NCI-H1105 treated with DMSO at 0.1 percent for 48 hours (cell line): Measurements from ENCODE around the gene CDH4.

Experiments
- DNase-seq: peaks from one replicate; lab custom pipeline; 2025; lab: John Stamatoyannopoulos, UW

CDH4 gene

GRCh38 chr20:61917474-61918145 lies 665.5 kb downstream of the CDH4 start:
- DNase-seq: no peak

- DNase-seq: no peak
Measured at GRCh38 chr20:61918548-61918947, 666.5 kb downstream of the CDH4 start.

- no peak for DNase-seq
Measured at GRCh38 chr20:61919239-61919638, 667.2 kb downstream of the CDH4 start.

- DNase-seq: no peak
Measured at GRCh38 chr20:61919675-61920365, 667.8 kb downstream of the CDH4 start.

- DNase-seq: no peak
Measured at GRCh38 chr20:61922411-61922810, 670.4 kb downstream of the CDH4 start.

GRCh38 chr20:61922936-61923335 lies 670.9 kb downstream of the CDH4 start:
- no peak for DNase-seq

GRCh38 chr20:61923371-61924166 lies 671.5 kb downstream of the CDH4 start:
- DNase-seq: no peak

GRCh38 chr20:61924211-61924857 lies 672.3 kb downstream of the CDH4 start:
- no peak for DNase-seq

GRCh38 chr20:61924858-61925554 lies 672.9 kb downstream of the CDH4 start:
- DNase-seq: no peak

- no peak for DNase-seq
Measured at GRCh38 chr20:61925555-61926252, 673.6 kb downstream of the CDH4 start.

GRCh38 chr20:61926253-61926613 lies 674.2 kb downstream of the CDH4 start:
- no peak for DNase-seq

- DNase-seq: no peak
Measured at GRCh38 chr20:61926796-61927192, 674.7 kb downstream of the CDH4 start.

- DNase-seq: no peak
Measured at GRCh38 chr20:61927193-61927825, 675.2 kb downstream of the CDH4 start.

- DNase-seq: no peak
Measured at GRCh38 chr20:61927826-61928541, 675.9 kb downstream of the CDH4 start.

- no peak for DNase-seq
Measured at GRCh38 chr20:61929561-61929960, 677.5 kb downstream of the CDH4 start.

- DNase-seq: no peak
Measured at GRCh38 chr20:61929971-61930666, 678.1 kb downstream of the CDH4 start.

- DNase-seq: no peak
Measured at GRCh38 chr20:61930776-61931475, 678.9 kb downstream of the CDH4 start.

- no peak for DNase-seq
Measured at GRCh38 chr20:61931476-61932198, 679.6 kb downstream of the CDH4 start.
